ENCODE data around the gene ANKS4B. TPM values are rescaled to one million over a fixed set of nuclear protein-coding genes. Genes with fewer than 3 reads are reported as not detected.

Gene ANKS4B
- total RNA-seq, 1 experiment from 2014 or later: not detected

GRCh38 chr16:21264571-21265036 lies 31.1 kb downstream of the ANKS4B start:
- in situ Hi-C loops (cut with HindIII; ENCODE audit: low pct_unique_long_range_greater_than_20kb, low sequenced_read_pairs): no loop called here
- CTCF ChIA-PET: no interaction called here
- Histone ChIP-seq H3K9me3 (ENCODE audit: control insufficient read depth, insufficient read depth, low read depth, low read length) (no peaks in the 10 kb centered on the region), H3K36me3 (ENCODE audit: control insufficient read depth, insufficient read depth, low read length) (no peaks in the 10 kb centered on the region), H3K27ac (ENCODE audit: low read length) (no peak overlapping the region), H3K27me3 (ENCODE audit: control insufficient read depth, insufficient read depth, low read length) (no peaks in the 10 kb centered on the region), H3K4me3 (ENCODE audit: low read depth in 2 of 2, low read length in 2 of 2) (no peak overlapping the region), H3K4me1 (ENCODE audit: control insufficient read depth, insufficient read depth, low read length) (no peaks in the 10 kb centered on the region)
- DNase-seq (ENCODE audit: low read depth, low spot score) (no peak), ATAC-seq (no peak)
- intact Hi-C loops (cut with micrococcal nuclease; ENCODE audit: unreplicated experiment): no loop called here
- no TSS peak for BruUV-seq (replicated peaks)
- TF ChIP-seq SIN3A (IDR thresholded peaks at IDR 0.05; ENCODE audit: borderline replicate concordance, insufficient read depth, low read depth, low read length) (no peak), TCF7L2 (IDR thresholded peaks at IDR 0.05; ENCODE audit: low read depth, low read length) (no peak), POLR2AphosphoS5 (IDR thresholded peaks at IDR 0.05; ENCODE audit: low read depth, low read length) (no peak), CTCF (IDR thresholded peaks at IDR 0.05) (no peak)
- POLR2A ChIA-PET: no interaction called here

GRCh38 chr16:21265104-21265837 lies 31.8 kb downstream of the ANKS4B start:
- BruUV-seq (replicated peaks): no TSS peak
- CTCF ChIA-PET: interaction anchor here (0.6 kb wide), 1 partner anchor 13 kb away, joined by 3 read pairs; no protein-coding TSS in a partner anchor
- POLR2A ChIA-PET: no interaction called here
- DNase-seq (ENCODE audit: low read depth, low spot score) (no peak), ATAC-seq (no peak)
- in situ Hi-C loops (cut with HindIII; ENCODE audit: low pct_unique_long_range_greater_than_20kb, low sequenced_read_pairs): no loop called here
- Histone ChIP-seq H3K27me3 (ENCODE audit: control insufficient read depth, insufficient read depth, low read length) (no peaks in the 10 kb centered on the region), H3K27ac (ENCODE audit: low read length) (no peak overlapping the region), H3K9me3 (ENCODE audit: control insufficient read depth, insufficient read depth, low read depth, low read length) (no peaks in the 10 kb centered on the region), H3K36me3 (ENCODE audit: control insufficient read depth, insufficient read depth, low read length) (no peaks in the 10 kb centered on the region), H3K4me1 (ENCODE audit: control insufficient read depth, insufficient read depth, low read length) (no peaks in the 10 kb centered on the region), H3K4me3 (ENCODE audit: low read depth in 2 of 2, low read length in 2 of 2) (no peak overlapping the region)
- TF ChIP-seq POLR2AphosphoS5 (IDR thresholded peaks at IDR 0.05; ENCODE audit: low read depth, low read length) (no peak), CTCF (IDR thresholded peaks at IDR 0.05) (no peak), SIN3A (IDR thresholded peaks at IDR 0.05; ENCODE audit: borderline replicate concordance, insufficient read depth, low read depth, low read length) (no peak), REST (IDR thresholded peaks at IDR 0.05; ENCODE audit: insufficient read depth in 1 of 2, low read depth in 2 of 2, low read length in 1 of 2) (no peak), TCF7L2 (IDR thresholded peaks at IDR 0.05; ENCODE audit: low read depth, low read length) (no peak)
- intact Hi-C loops (cut with micrococcal nuclease; ENCODE audit: unreplicated experiment): no loop called here
